ENCODE results near the gene MAPKAPK5. TPM values are rescaled to one million over a fixed set of nuclear protein-coding genes. Genes with fewer than 3 reads are reported as not detected.
"Not testable (repeated sequence)": the region's sequence is repeated elsewhere in the genome, so short reads cannot be mapped to it uniquely, and the experiment has no call there.

Gene MAPKAPK5
- total RNA-seq, 3 donors from 2014 or later, result 38.2 to 59.7 (median 40.0) TPM

DNA sequence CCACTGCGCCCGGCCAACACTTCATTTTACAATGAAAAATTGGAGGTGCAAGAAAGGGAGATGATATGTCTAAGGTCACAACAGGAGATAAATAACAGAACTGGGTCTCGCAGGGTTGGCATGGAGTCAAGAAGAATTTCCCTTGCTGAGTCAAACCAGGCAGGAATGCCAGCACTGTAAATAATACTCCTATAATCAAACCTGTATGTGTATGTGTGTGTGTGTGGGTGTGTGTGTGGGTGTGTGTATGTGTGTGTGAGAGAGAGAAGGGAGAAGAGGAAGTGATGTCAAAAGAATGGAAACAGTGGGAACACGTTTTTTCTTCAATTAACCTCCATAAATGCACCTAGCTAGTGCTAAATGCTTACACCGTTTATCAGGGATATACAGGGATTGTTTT lies 100.5 kb downstream of the MAPKAPK5 start:
- Histone ChIP-seq H3K4me1 (no peaks in the 10 kb centered on the region), H3K4me3 (no peak overlapping the region), H3K27ac (no peak overlapping the region), H3K9me3 (no peaks in the 10 kb centered on the region), H3K27me3 (no peaks in the 10 kb centered on the region), H3K36me3 (no peaks in the 10 kb centered on the region)
- DNase-seq (ENCODE audit: low spot score in 2 of 2), result no peak
- intact Hi-C loops (cut with DNase I; ENCODE audit: low total_unique reads), result no loop called here
- TF ChIP-seq, protein P1, sequence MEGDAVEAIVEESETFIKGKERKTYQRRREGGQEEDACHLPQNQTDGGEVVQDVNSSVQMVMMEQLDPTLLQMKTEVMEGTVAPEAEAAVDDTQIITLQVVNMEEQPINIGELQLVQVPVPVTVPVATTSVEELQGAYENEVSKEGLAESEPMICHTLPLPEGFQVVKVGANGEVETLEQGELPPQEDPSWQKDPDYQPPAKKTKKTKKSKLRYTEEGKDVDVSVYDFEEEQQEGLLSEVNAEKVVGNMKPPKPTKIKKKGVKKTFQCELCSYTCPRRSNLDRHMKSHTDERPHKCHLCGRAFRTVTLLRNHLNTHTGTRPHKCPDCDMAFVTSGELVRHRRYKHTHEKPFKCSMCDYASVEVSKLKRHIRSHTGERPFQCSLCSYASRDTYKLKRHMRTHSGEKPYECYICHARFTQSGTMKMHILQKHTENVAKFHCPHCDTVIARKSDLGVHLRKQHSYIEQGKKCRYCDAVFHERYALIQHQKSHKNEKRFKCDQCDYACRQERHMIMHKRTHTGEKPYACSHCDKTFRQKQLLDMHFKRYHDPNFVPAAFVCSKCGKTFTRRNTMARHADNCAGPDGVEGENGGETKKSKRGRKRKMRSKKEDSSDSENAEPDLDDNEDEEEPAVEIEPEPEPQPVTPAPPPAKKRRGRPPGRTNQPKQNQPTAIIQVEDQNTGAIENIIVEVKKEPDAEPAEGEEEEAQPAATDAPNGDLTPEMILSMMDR (IDR thresholded peaks at IDR 0.05), result no peak
- TF ChIP-seq POLR2AphosphoS5 (IDR thresholded peaks at IDR 0.05) (no peak), POLR2A (IDR thresholded peaks at IDR 0.05) (no peak)

DNA sequence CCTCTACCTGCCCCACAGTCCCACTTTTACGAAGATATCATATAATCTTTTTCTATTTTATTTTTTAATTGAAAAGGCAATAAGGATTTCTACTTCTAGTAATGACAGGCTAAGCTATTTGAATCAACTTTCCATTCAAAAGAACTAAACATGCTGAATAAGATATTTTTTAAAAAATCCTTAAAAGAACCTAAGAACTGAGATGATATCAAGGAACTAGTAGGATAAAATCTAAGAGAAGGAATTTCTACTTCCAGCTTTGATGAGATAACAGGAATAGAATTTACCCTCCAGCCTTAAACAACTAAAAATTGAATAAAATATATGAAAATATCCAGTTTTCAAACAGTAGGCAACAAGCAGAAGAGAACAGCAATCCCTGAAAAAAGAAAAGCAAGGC lies 101.9 kb downstream of the MAPKAPK5 start:
- H3K4me3 ChIP-seq, result no peak overlapping the region
- TF ChIP-seq POLR2A (IDR thresholded peaks at IDR 0.05) (no peak), POLR2AphosphoS5 (IDR thresholded peaks at IDR 0.05) (no peak)
- TF ChIP-seq, protein P1 (IDR thresholded peaks at IDR 0.05), result no peak
- H3K4me1 ChIP-seq, result no peaks in the 10 kb centered on the region
- intact Hi-C loops (cut with DNase I; ENCODE audit: low total_unique reads), result no loop called here
- H3K9me3 ChIP-seq, result no peaks in the 10 kb centered on the region
- no peak overlapping the region for H3K27ac ChIP-seq
- no peak for DNase-seq (ENCODE audit: low spot score in 2 of 2)
- no peaks in the 10 kb centered on the region for H3K36me3 ChIP-seq
- H3K27me3 ChIP-seq, result no peaks in the 10 kb centered on the region

DNA sequence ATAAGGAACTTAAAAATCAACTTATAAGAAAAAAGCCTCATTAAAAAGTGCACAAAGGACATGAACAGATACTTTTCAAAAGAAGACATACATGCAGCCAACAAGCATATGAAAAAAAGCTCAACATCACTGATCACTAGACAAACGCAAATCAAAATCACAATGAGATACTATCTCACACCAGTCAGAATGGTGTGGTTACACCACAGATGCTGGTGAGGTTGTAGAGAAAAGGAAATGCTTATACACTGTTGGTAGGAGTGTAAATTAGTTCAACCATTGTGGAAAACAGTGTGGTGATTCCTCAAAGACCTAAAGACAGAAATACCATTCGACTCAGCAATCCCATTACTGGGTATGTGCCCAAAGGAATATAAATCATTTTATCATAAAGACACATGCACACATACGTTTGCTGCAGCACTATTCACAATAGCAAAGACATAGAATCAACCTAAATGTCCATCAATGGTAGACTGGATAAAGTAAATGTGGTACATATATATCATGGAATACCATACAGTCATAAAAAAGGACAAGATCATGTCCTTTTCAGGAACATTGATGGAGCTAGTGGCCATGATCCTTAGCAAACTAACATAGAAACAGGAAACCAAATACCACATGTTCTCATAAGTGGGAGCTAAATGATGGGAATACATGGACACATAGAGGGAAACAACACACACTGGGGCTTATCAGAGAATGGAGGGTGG lies 109.1 kb downstream of the MAPKAPK5 start:
- H3K4me1 ChIP-seq; DNase-seq (ENCODE audit: low spot score in 2 of 2); H3K27me3 ChIP-seq; H3K9me3 ChIP-seq; H3K4me3 ChIP-seq; H3K27ac ChIP-seq; intact Hi-C loops (cut with DNase I; ENCODE audit: low total_unique reads); H3K36me3 ChIP-seq: not testable (repeated sequence)

Other genes starting within 250 kb of the MAPKAPK5 start
- gene ATXN2, start 242.9 kb upstream of the MAPKAPK5 start, total RNA-seq, result 10 to 100 TPM; 36.6 to 66.2 (median 64.0) TPM
- 10 to 100 TPM; 17.4 to 23.7 (median 20.5) TPM for gene BRAP, start 156.3 kb upstream of the MAPKAPK5 start, total RNA-seq
- gene ACAD10, start 156.2 kb upstream of the MAPKAPK5 start, total RNA-seq, result 10 to 100 TPM; 17.9 to 24.1 (median 18.7) TPM
- 100 to 1,000 TPM in 1 of 3 donors, 10 to 100 TPM in 2; 56.4 to 433 (median 63.4) TPM for gene ALDH2, start 75.3 kb upstream of the MAPKAPK5 start, total RNA-seq
- 10 to 100 TPM; 19.0 to 46.4 (median 29.8) TPM for gene TMEM116, start 170.9 kb downstream of the MAPKAPK5 start, total RNA-seq
- gene ERP29, start 171.2 kb downstream of the MAPKAPK5 start, total RNA-seq, result 10 to 100 TPM; 40.3 to 52.8 (median 41.0) TPM